PC-3 (cell line): ENCODE measurements around the gene PPP1R7. TPM values are rescaled to one million over a fixed set of nuclear protein-coding genes. Genes with fewer than 3 reads are reported as not detected.

Experiments
- ATAC-seq: fragments of 200-7000 bp; cut with Tn5 transposase; 2 replicates; pipeline ENCODE4 v1.9.1; 2020; ENCODE audit warnings: mild to moderate bottlenecking, moderate library complexity
- BruUV-seq: library from RNA; stranded (reverse); fragments of 400-500 nt; replicated peaks from 2 replicates; lab custom pipeline; 2021; lab: Mats Ljungman, UMichigan
- CTCF ChIA-PET: fragments of 300-600 bp; sonication (Branson Sonifier 250); formaldehyde crosslinking; loops from one replicate; lab custom pipeline; 2022; ENCODE audit warnings: antibody characterized with exemption; lab: Charles Lee
- POLR2A ChIA-PET: fragments of 300-600 bp; sonication (Branson Sonifier 250); formaldehyde crosslinking; loops from one replicate; lab custom pipeline; 2022; ENCODE audit warnings: antibody characterized with exemption; ENCODE audit not compliant: unreplicated experiment; lab: Charles Lee
- DNase-seq: peaks from one replicate; pipeline ENCODE4 v3.0.0-alpha.2; 2015
- H2AFZ ChIP-seq: fragments of 300-600 bp; sonication (generic); 2 replicates; pipeline ENCODE4 v1.6.0; 2016; ENCODE audit warnings: antibody characterized with exemption, low read length
- H3F3A ChIP-seq: fragments of 300-600 bp; sonication (generic); one replicate; pipeline ENCODE4 v1.6.0; 2017; ENCODE audit warnings: antibody characterized with exemption, low read length, control low read depth, mild to moderate bottlenecking; ENCODE audit not compliant: unreplicated experiment
- H3K27ac ChIP-seq: fragments of 300-600 bp; sonication (generic); 2 replicates; pipeline ENCODE4 v1.5.1; 2016; ENCODE audit warnings: mild to moderate bottlenecking, low read length
- H3K27me3 ChIP-seq: fragments of 300-600 bp; sonication (generic); 2 replicates; pipeline ENCODE4 v1.6.1; 2016; ENCODE audit warnings: low read length, mixed read lengths
- H3K36me3 ChIP-seq: fragments of 300-600 bp; sonication (generic); 2 replicates; pipeline ENCODE4 v1.6.1; 2016; ENCODE audit warnings: low read depth, mixed run types, low read length, mixed read lengths
- H3K4me1 ChIP-seq: fragments of 300-600 bp; sonication (generic); 2 replicates; pipeline ENCODE4 v1.5.1; 2016; ENCODE audit warnings: low read length; ENCODE audit not compliant: insufficient read depth
- H3K4me2 ChIP-seq: fragments of 300-600 bp; sonication (generic); 2 replicates; pipeline ENCODE4 v1.6.0; 2016; ENCODE audit warnings: low read length
- H3K4me3 ChIP-seq: fragments of 300-600 bp; sonication (generic); 2 replicates; pipeline ENCODE4 v1.5.1; 2016; ENCODE audit warnings: mild to moderate bottlenecking, low read length, mixed read lengths
- H3K79me2 ChIP-seq: fragments of 300-600 bp; sonication (generic); 2 replicates; pipeline ENCODE4 v1.6.1; 2017; ENCODE audit warnings: low read length, mixed read lengths
- H3K9ac ChIP-seq: fragments of 300-600 bp; sonication (generic); 2 replicates; pipeline ENCODE4 v1.6.0; 2016; ENCODE audit warnings: mild to moderate bottlenecking, low read length
- H3K9me2 ChIP-seq: fragments of 300-600 bp; sonication (generic); replicated peaks from 2 replicates; pipeline ENCODE4 v1.6.1; 2016; ENCODE audit warnings: mixed run types, low read length, mixed read lengths
- H3K9me3 ChIP-seq: fragments of 300-600 bp; sonication (generic); 2 replicates; pipeline ENCODE4 v1.6.1; 2016; ENCODE audit warnings: low read length, mixed read lengths
- H4K20me1 ChIP-seq: fragments of 300-600 bp; sonication (generic); 2 replicates; pipeline ENCODE4 v1.6.1; 2016; ENCODE audit warnings: low read length, mixed read lengths
- EZH2 ChIP-seq: fragments of 300-600 bp; sonication (generic); IDR thresholded peaks from one replicate; pipeline ENCODE4 v1.6.1; 2017; ENCODE audit warnings: antibody characterized with exemption, mild to moderate bottlenecking, low read length; ENCODE audit not compliant: unreplicated experiment
- EZH2phosphoT487 ChIP-seq: fragments of 300-600 bp; sonication (generic); IDR thresholded peaks from 2 replicates; pipeline ENCODE4 v1.6.1; 2018; ENCODE audit warnings: mild to moderate bottlenecking, antibody characterized with exemption, low read length, borderline replicate concordance
- intact Hi-C: fragments of 100-400 bp; cut with micrococcal nuclease; formaldehyde crosslinking; loops from 2 replicates; pipeline ENCODE4 v1.9.0; 2023
- total RNA-seq: library from RNA; depleted of rRNA; stranded (reverse); fragments of >200 nt; gene quantifications from 2 replicates; pipeline ENCODE4 v1.2.3, GENCODE V29; 2014
- TF ChIP-seq, protein P1 (sequence below): fragments of 300-600 bp; sonication (generic); conservative IDR thresholded peaks from 2 replicates; pipeline ENCODE4 v1.5.1; 2017; ENCODE audit warnings: antibody characterized with exemption, low read depth, mild to moderate bottlenecking, low read length

Gene PPP1R7
- total RNA-seq, 1 experiment from 2014 or later: 21.4 TPM

DNA sequence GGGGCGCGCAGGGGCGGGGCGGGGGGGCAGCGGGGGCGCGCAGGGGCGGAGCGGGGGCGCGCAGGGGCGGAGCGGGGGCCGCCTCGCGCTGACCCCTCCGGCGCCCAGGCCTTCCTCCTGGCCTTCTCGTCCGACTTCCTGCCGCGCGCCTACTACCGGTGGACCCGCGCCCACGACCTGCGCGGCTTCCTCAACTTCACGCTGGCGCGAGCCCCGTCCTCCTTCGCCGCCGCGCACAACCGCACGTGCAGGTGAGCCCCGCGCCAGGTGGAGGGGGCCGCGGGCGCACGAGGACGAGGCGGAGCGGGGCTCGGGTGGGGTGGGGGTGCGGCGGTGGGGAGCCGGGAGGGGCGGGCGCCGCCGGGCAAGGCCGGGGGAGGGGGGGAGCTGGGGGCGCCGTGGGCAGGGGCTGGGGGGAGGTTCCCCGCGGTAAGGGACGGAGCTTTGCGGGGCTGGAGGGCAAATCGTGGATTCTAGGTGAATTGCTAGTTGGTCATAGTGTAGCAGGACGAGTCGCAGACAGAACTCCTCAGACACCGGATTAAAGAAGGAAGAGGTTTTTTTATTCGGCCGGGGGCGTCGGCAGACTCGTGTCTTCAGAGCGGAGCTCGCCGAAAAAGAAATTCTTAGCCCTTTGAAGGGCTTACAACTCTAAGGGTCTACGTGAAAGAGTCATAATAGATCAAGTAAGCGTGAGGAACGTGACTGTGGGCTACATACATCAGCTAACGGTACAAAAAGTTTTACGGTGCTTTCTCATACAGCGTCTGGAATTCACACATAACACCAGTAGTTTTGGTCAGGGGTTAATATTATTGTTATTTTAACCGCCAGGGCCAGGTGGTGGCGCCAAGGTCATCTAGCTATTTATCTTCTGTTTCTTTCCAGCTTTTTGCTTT lies 68.1 kb downstream of the PPP1R7 start:
- Histone ChIP-seq H3K4me2 (peak overlapping the region; percentile 76), H3K9me2 (no peaks in the 10 kb centered on the region), H3K36me3 (no peaks in the 10 kb centered on the region), H3K4me1 (peaks cover 3% of the 10 kb centered on the region), H2AFZ (0 out of 2 replicates have a peak overlapping the region, but pooled peaks have one; percentile 42), H3K27me3 (no peaks in the 10 kb centered on the region), H3K27ac (no peak overlapping the region), H3K9ac (no peak overlapping the region), H3K79me2 (peaks cover 8% of the 10 kb centered on the region), H4K20me1 (no peaks in the 10 kb centered on the region), H3F3A (no peaks in the 10 kb centered on the region), H3K9me3 (no peaks in the 10 kb centered on the region), H3K4me3 (peak overlapping the region; percentile 66)
- ChIA-PET POLR2A (no interaction called here), CTCF (interaction anchor here (0.7 kb wide), 1 partner anchor 255 kb away, joined by 3 read pairs; no protein-coding TSS in a partner anchor)
- intact Hi-C loops: no loop called here
- DNase-seq (peak; percentile 16), ATAC-seq (peak; percentile 20; the same call in 1 of the 2 replicates)
- TF ChIP-seq, protein P1, sequence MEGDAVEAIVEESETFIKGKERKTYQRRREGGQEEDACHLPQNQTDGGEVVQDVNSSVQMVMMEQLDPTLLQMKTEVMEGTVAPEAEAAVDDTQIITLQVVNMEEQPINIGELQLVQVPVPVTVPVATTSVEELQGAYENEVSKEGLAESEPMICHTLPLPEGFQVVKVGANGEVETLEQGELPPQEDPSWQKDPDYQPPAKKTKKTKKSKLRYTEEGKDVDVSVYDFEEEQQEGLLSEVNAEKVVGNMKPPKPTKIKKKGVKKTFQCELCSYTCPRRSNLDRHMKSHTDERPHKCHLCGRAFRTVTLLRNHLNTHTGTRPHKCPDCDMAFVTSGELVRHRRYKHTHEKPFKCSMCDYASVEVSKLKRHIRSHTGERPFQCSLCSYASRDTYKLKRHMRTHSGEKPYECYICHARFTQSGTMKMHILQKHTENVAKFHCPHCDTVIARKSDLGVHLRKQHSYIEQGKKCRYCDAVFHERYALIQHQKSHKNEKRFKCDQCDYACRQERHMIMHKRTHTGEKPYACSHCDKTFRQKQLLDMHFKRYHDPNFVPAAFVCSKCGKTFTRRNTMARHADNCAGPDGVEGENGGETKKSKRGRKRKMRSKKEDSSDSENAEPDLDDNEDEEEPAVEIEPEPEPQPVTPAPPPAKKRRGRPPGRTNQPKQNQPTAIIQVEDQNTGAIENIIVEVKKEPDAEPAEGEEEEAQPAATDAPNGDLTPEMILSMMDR: peak; percentile 30; the same call in 1 of the 2 replicates
- TF ChIP-seq EZH2 (no peak), EZH2phosphoT487 (no peak)
- no TSS peak for BruUV-seq

DNA sequence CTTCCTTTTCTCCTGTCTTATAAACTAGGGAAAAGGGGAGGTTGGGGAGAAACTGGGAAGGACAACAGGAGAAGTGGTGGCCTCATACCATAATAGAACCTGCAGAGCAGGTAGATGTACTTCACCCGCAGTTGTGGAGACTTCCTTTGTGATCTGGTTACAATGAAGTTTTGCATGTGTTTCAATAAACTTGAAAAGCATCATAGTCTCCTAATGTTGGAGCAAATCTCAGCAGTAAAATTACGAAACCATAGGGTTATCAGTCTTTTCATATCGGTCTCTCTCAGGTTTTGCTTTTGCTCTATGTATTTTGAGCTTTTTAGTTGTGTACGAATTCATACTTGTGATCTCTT lies 68.7 kb downstream of the PPP1R7 start:
- Histone ChIP-seq H3K9me2 (no peaks in the 10 kb centered on the region), H3K4me3 (peak overlapping the region; percentile 66), H3K9me3 (no peaks in the 10 kb centered on the region), H3K4me2 (peak overlapping the region; percentile 76), H3K27me3 (no peaks in the 10 kb centered on the region), H3K36me3 (no peaks in the 10 kb centered on the region), H3K79me2 (peaks cover 8% of the 10 kb centered on the region), H2AFZ (no peak overlapping the region), H3K9ac (no peak overlapping the region), H3K4me1 (peaks cover 9% of the 10 kb centered on the region), H3F3A (no peaks in the 10 kb centered on the region), H4K20me1 (no peaks in the 10 kb centered on the region), H3K27ac (no peak overlapping the region)
- CTCF ChIA-PET: interaction anchor here (0.7 kb wide), 1 partner anchor 255 kb away, joined by 3 read pairs; no protein-coding TSS in a partner anchor
- TF ChIP-seq EZH2phosphoT487 (no peak), EZH2 (no peak)
- TF ChIP-seq, protein P1: no peak
- ATAC-seq: no peak
- DNase-seq: no peak
- POLR2A ChIA-PET: no interaction called here
- intact Hi-C loops: no loop called here
- no TSS peak for BruUV-seq
